GM12878 (cell line): ENCODE measurements around the gene FAAH2. TPM values are rescaled to one million over a fixed set of nuclear protein-coding genes. Genes with fewer than 3 reads are reported as not detected.

Source experiments
- ATAC-seq: fragments of 200-7000 bp; cut with Tn5 transposase; 3 replicates; pipeline ENCODE4 v1.9.1; 2020; ENCODE audit warnings: mild to moderate bottlenecking, moderate library complexity
- BruUV-seq: library from RNA; stranded (reverse); fragments of 400-500 nt; replicated peaks from 2 replicates; lab custom pipeline; 2021; lab: Mats Ljungman, UMichigan
- CTCF ChIA-PET: fragments of 300-600 bp; sonication (Branson Sonifier 250); formaldehyde crosslinking; extraction: SDS; loops from one replicate; lab custom pipeline; 2021; ENCODE audit warnings: inconsistent platforms; lab: Yijun Ruan, JAX
- POLR2A ChIA-PET: fragments of 350-600 bp; formaldehyde crosslinking; extraction: SDS; loops from one replicate; lab custom pipeline; 2021; ENCODE audit warnings: inconsistent platforms; lab: Charles Lee
- RAD21 ChIA-PET: fragments of 300-600 bp; sonication (Branson Sonifier 250); formaldehyde crosslinking; loops from one replicate; lab custom pipeline; 2023; ENCODE audit warnings: antibody characterized with exemption; ENCODE audit not compliant: unreplicated experiment; lab: Charles Lee
- SMC1A ChIA-PET: fragments of 300-600 bp; sonication (Branson Sonifier 250); formaldehyde crosslinking; loops from one replicate; lab custom pipeline; 2023; ENCODE audit not compliant: unreplicated experiment, uncharacterized antibody; lab: Charles Lee
- DNase-seq: peaks from one replicate; pipeline ENCODE4 v3.0.0-alpha.2; 2011; ENCODE audit warnings: low read depth, low spot score
- FAIRE-seq: peaks from 3 replicates; lab custom pipeline; 2011; peaks lifted over from hg19 to GRCh38; lab: Jason Lieb, UNC
- H2AFZ ChIP-seq: 2 replicates; pipeline ENCODE4 v1.6.0; 2011; ENCODE audit warnings: low read depth, low read length, control low read depth; ENCODE audit not compliant: control insufficient read depth
- H3K27ac ChIP-seq: 2 replicates; pipeline ENCODE4 v1.5.1; 2011; ENCODE audit warnings: control low read depth; ENCODE audit not compliant: control insufficient read depth, insufficient read depth
- H3K27me3 ChIP-seq, 2 experiments: replicated peaks in 1 of 2; 2 replicates each; pipeline versions ENCODE4 v1.6.0 to v1.6.1; 2011; ENCODE audit warnings: low read length in 1 of 2; ENCODE audit not compliant: control insufficient read depth in 2 of 2, insufficient read depth in 2 of 2
- H3K36me3 ChIP-seq, 2 experiments: 2 replicates each; pipeline ENCODE4 v1.5.1; 2011; ENCODE audit warnings: low read length in 1 of 2; ENCODE audit not compliant: control insufficient read depth in 2 of 2, insufficient read depth in 2 of 2
- H3K4me1 ChIP-seq: 2 replicates; pipeline ENCODE4 v1.6.1; 2011; ENCODE audit warnings: mild to moderate bottlenecking, low read length, moderate library complexity, mixed read lengths; ENCODE audit not compliant: control insufficient read depth, insufficient read depth
- H3K4me2 ChIP-seq: 2 replicates; pipeline ENCODE4 v1.6.0; 2011; ENCODE audit warnings: control low read depth; ENCODE audit not compliant: control insufficient read depth, insufficient read depth
- H3K4me3 ChIP-seq: fragments of 200-600 bp; sonication (generic); 2 replicates; pipeline ENCODE4 v1.5.1; 2016
- H3K79me2 ChIP-seq: 2 replicates; pipeline ENCODE4 v1.6.0; 2011; ENCODE audit warnings: low read length; ENCODE audit not compliant: control insufficient read depth, insufficient read depth
- H3K9ac ChIP-seq: 2 replicates; pipeline ENCODE4 v1.8.0; 2011; ENCODE audit warnings: low read length, control low read depth, mixed read lengths; ENCODE audit not compliant: control insufficient read depth, insufficient read depth
- H3K9me3 ChIP-seq: replicated peaks from 3 replicates; pipeline ENCODE4 v1.5.1; 2011; ENCODE audit warnings: mild to moderate bottlenecking, low read length; ENCODE audit not compliant: control insufficient read depth, insufficient read depth
- H4K20me1 ChIP-seq: 2 replicates; pipeline ENCODE4 v1.6.0; 2011; ENCODE audit not compliant: control insufficient read depth, insufficient read depth
- CREM ChIP-seq: IDR thresholded peaks from 2 replicates; pipeline ENCODE4 v1.6.1; 2014; ENCODE audit warnings: antibody characterized with exemption, low read depth
- IKZF1 ChIP-seq: fragments of 450-650 bp; conservative IDR thresholded peaks from 2 replicates; pipeline ENCODE4 v1.6.1; 2017; ENCODE audit warnings: antibody characterized with exemption, mild to moderate bottlenecking
- JUNB ChIP-seq: IDR thresholded peaks from 2 replicates; pipeline ENCODE4 v1.6.1; 2016; ENCODE audit warnings: antibody characterized with exemption, mild to moderate bottlenecking
- KAT2A ChIP-seq: conservative IDR thresholded peaks from 2 replicates; pipeline ENCODE4 v1.6.1; 2011; ENCODE audit warnings: low read depth, low read length; ENCODE audit not compliant: control insufficient read depth
- MEF2A ChIP-seq: IDR thresholded peaks from 2 replicates; pipeline ENCODE4 v1.6.1; 2011; ENCODE audit warnings: low read depth, mild to moderate bottlenecking, low read length, moderate library complexity; ENCODE audit not compliant: insufficient read depth
- MXI1 ChIP-seq: fragments of 150-350 bp; IDR thresholded peaks from 2 replicates; pipeline ENCODE4 v1.6.1; 2011; ENCODE audit warnings: low read depth, mild to moderate bottlenecking, inconsistent platforms, low read length, improper control_type of control experiment
- PAX8 ChIP-seq: fragments of 450-650 bp; IDR thresholded peaks from 2 replicates; pipeline ENCODE4 v1.6.1; 2017; ENCODE audit warnings: mild to moderate bottlenecking, moderate library complexity
- POLR2AphosphoS5 ChIP-seq: IDR thresholded peaks from 2 replicates; pipeline ENCODE4 v1.6.1; 2011; ENCODE audit warnings: mild to moderate bottlenecking, low read length, inconsistent platforms
- ZBED1 ChIP-seq: IDR thresholded peaks from 2 replicates; pipeline ENCODE4 v1.6.1; 2016; ENCODE audit warnings: borderline replicate concordance
- ZBTB33 ChIP-seq: fragments of 450-650 bp; IDR thresholded peaks from 2 replicates; pipeline ENCODE4 v1.6.1; 2017; ENCODE audit warnings: mild to moderate bottlenecking
- WGBS: methylation state at CpG from one replicate; pipeline ENCODE4 v1.1.6; 2016; ENCODE audit warnings: low lambda C conversion rate; ENCODE audit not compliant: insufficient replicate concordance, insufficient coverage; ENCODE audit errors: missing lambda C conversion rate; 5-methylcytosine and 5-hydroxymethylcytosine counted together
- in situ Hi-C: fragments of 300-500 bp; cut with MboI; formaldehyde crosslinking; loops from 9 replicates; pipeline ENCODE4 v1.14.3; 2018; ENCODE audit warnings: mixed read lengths
- intact Hi-C: fragments of 100-400 bp; cut with micrococcal nuclease; formaldehyde crosslinking; loops from one replicate; pipeline ENCODE4 v1.14.2; 2022; ENCODE audit not compliant: unreplicated experiment
- polyA plus RNA-seq, 11 experiments: library from polyadenylated mRNA; depleted of rRNA in 4 of 11; unstranded in 6 of 11; stranded (reverse) in 5 of 11; fragments of >200 nt; fragmentation: Nextera tagmentation in 4 of 11; fragmentation: Illumina TruSeq in 1 of 11; extraction: Ambion mirVana in 4 of 11; extraction: Trizol in 1 of 11; gene quantifications; 1 replicate in 1 of 11; 2 replicates in 10 of 11; pipeline versions ENCODE4 v1.2.1 to v1.2.3, GENCODE V29; 2011 to 2016; ENCODE audit warnings: inconsistent platforms in 2 of 11, missing spikeins in 2 of 11, low read depth in 1 of 11
- total RNA-seq, 4 experiments: library from RNA; depleted of rRNA in 3 of 4; stranded (reverse); fragments of >200 nt in 3 of 4; fragmentation: Illumina TruSeq in 1 of 4; extraction: Trizol in 1 of 4; gene quantifications; 2 replicates each; pipeline versions ENCODE4 v1.2.1 to v1.2.3, GENCODE V29; 2013 to 2021

Gene FAAH2
- total and polyA plus RNA-seq, 10 of the 15 experiments (the other 5 are each of a cell fraction or from before 2014, with no cell fraction given) = 0.88 to 5.4 (median 1.5) TPM

GRCh38 chrX:57364145-57364544 lies 77.6 kb downstream of the FAAH2 start:
- intact Hi-C loops (no loop called here), in situ Hi-C loops (loop anchor here (25.0 kb wide), 1 partner anchor 923 kb away; no protein-coding TSS in a partner anchor)
- 0% methylated on average over 1 of the region's 1 CpG for WGBS
- H4K20me1 ChIP-seq = no peaks in the 10 kb centered on the region
- no peak overlapping the region for H2AFZ ChIP-seq
- H3K36me3 ChIP-seq = no peaks in the 10 kb centered on the region
- H3K4me1 ChIP-seq = no peaks in the 10 kb centered on the region
- SMC1A ChIA-PET = no interaction called here
- H3K9me3 ChIP-seq = no peaks in the 10 kb centered on the region
- no TSS peak for BruUV-seq
- RAD21 ChIA-PET = interaction anchor here (0.7 kb wide), 1 partner anchor 207 kb away, joined by 4 read pairs; no protein-coding TSS in a partner anchor
- no peak for DNase-seq
- no peak for ATAC-seq
- H3K79me2 ChIP-seq = no peaks in the 10 kb centered on the region
- no peak overlapping the region for H3K4me2 ChIP-seq
- no peak for FAIRE-seq
- no peak overlapping the region for H3K4me3 ChIP-seq
- no peaks in the 10 kb centered on the region for H3K27me3 ChIP-seq
- H3K27ac ChIP-seq = no peak overlapping the region
- POLR2A ChIA-PET = no interaction called here
- no peak overlapping the region for H3K9ac ChIP-seq
- TF ChIP-seq MXI1 (no peak), MEF2A (no peak), KAT2A (no peak), ZBED1 (no peak), ZBTB33 (no peak), JUNB (no peak), PAX8 (no peak), CREM (no peak), POLR2AphosphoS5 (no peak), IKZF1 (no peak)
- CTCF ChIA-PET = no interaction called here
